SK-N-SH (cell line): ENCODE measurements around the gene FUT2.

Source experiments
- ELF1 ChIP-seq: IDR thresholded peaks from 2 replicates; pipeline ENCODE4 v1.4.0; 2012
- EP300 ChIP-seq, 2 experiments: IDR thresholded peaks; 2 replicates each; pipeline versions ENCODE4 v1.4.0 to v1.6.1; 2012; ENCODE audit warnings: borderline replicate concordance in 1 of 2, low read depth in 1 of 2, low read length in 1 of 2
- EZH2phosphoT487 ChIP-seq: fragments of 200-600 bp; sonication (generic); IDR thresholded peaks from 2 replicates; pipeline ENCODE4 v1.6.1; 2017; ENCODE audit warnings: low read depth, mixed run types, mild to moderate bottlenecking, antibody characterized with exemption, moderate library complexity, borderline replicate concordance
- RFX5 ChIP-seq: IDR thresholded peaks from 2 replicates; pipeline ENCODE4 v1.6.1; 2012; ENCODE audit warnings: mild to moderate bottlenecking, improper control_type of control experiment, low read length
- RXRA ChIP-seq: IDR thresholded peaks from 2 replicates; pipeline ENCODE4 v1.4.0; 2012; ENCODE audit warnings: low read depth, mild to moderate bottlenecking, borderline replicate concordance
- TF ChIP-seq, protein P1 (sequence below): fragments of 200-600 bp; sonication (generic); IDR thresholded peaks from 2 replicates; pipeline ENCODE4 v1.6.1; 2017; ENCODE audit warnings: antibody characterized with exemption, mild to moderate bottlenecking, moderate library complexity
- TF ChIP-seq, protein P2 (sequence below): IDR thresholded peaks from 2 replicates; pipeline ENCODE4; 2012

DNA sequence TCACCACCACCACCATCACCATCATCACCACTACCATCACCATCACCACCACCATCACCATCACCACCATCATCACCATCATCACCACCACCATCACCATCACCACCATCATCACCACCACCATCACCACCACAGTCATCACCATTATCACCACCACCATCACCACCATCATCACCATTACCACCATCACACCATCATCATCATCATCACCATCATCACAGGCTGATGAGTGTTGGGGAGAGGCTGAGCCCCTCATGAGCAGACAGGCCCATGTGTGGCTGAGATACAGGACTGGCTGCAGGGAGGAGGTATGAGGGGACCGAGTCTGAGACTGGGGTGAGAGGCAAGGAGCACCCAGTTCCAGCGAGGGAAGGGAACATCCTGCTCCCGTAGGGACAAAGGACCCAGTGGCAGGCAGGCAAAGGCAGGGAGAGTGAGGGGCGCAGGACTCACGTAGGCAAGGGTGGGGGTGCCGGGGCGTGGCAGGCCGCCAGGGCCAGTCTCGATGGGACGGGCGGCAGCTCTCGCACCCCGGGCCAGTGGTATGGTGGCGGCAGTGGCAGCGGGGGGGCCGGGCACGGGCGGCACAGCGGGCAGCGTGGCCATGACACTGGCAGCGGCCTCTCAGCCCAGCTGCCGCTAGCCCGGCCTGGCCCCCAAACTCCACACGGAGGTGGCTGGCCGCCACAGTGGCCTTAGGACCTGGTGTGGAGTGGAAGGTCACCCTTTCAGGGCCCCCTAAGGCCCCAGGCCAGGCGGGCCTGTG, 25.7 kb upstream of the FUT2 start:
- TF ChIP-seq, protein P1, sequence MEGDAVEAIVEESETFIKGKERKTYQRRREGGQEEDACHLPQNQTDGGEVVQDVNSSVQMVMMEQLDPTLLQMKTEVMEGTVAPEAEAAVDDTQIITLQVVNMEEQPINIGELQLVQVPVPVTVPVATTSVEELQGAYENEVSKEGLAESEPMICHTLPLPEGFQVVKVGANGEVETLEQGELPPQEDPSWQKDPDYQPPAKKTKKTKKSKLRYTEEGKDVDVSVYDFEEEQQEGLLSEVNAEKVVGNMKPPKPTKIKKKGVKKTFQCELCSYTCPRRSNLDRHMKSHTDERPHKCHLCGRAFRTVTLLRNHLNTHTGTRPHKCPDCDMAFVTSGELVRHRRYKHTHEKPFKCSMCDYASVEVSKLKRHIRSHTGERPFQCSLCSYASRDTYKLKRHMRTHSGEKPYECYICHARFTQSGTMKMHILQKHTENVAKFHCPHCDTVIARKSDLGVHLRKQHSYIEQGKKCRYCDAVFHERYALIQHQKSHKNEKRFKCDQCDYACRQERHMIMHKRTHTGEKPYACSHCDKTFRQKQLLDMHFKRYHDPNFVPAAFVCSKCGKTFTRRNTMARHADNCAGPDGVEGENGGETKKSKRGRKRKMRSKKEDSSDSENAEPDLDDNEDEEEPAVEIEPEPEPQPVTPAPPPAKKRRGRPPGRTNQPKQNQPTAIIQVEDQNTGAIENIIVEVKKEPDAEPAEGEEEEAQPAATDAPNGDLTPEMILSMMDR = no peak
- TF ChIP-seq RXRA (no peak), EZH2phosphoT487 (no peak), ELF1 (no peak), EP300 (IDR thresholded peaks at IDR 0.05; ENCODE audit: borderline replicate concordance in 1 of 2, low read depth in 1 of 2, low read length in 1 of 2) (no peak), RFX5 (no peak)
- TF ChIP-seq, protein P2, sequence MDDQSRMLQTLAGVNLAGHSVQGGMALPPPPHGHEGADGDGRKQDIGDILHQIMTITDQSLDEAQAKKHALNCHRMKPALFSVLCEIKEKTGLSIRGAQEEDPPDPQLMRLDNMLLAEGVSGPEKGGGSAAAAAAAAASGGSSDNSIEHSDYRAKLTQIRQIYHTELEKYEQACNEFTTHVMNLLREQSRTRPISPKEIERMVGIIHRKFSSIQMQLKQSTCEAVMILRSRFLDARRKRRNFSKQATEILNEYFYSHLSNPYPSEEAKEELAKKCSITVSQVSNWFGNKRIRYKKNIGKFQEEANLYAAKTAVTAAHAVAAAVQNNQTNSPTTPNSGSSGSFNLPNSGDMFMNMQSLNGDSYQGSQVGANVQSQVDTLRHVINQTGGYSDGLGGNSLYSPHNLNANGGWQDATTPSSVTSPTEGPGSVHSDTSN = no peak
